GM18867 (cell line): ENCODE results near the gene FTCD.
"Not testable (repeated sequence)": the region's sequence is repeated elsewhere in the genome, so short reads cannot be mapped to it uniquely, and the experiment has no call there.

Experiments used
- ATAC-seq: cut with Tn5 transposase; IDR thresholded peaks from one replicate; pipeline ENCODE4 v1.9.1; 2021; ENCODE audit warnings: mild to moderate bottlenecking, moderate library complexity; ENCODE audit not compliant: unreplicated experiment

The FTCD gene

DNA sequence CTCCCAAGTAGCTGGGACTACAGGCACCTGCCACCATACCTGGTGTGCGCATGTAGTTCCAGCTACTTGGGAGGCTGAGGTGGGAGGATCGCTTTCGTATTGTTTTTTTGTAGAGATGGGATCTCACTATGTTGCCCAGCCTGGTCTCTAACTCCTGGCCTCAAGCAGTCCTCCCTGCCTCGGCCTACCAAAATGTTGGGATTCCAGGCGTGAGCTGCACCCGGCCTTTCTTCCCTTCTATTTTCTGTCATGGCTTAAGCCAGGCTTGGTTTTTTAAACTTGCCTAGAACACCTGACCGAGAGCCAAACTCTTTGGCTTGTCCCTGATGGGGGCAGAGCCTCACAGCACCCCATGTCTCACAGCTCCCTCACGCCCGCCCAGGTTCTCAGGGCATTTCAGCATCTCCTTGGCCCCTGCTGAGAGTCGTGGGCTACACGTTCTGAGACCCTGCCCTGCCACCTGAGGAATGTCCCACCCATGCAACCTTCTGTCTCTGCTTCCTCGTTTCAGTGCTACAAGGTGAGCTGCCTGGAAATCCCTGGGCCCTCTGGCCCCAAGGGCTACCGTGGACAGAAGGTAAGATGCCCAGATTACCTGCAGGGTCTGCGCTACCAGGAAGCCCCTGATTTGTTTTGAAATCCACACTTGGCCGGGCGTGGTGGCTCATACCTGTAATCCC is 41.7 kb downstream of the FTCD start:
- ATAC-seq: no peak

DNA sequence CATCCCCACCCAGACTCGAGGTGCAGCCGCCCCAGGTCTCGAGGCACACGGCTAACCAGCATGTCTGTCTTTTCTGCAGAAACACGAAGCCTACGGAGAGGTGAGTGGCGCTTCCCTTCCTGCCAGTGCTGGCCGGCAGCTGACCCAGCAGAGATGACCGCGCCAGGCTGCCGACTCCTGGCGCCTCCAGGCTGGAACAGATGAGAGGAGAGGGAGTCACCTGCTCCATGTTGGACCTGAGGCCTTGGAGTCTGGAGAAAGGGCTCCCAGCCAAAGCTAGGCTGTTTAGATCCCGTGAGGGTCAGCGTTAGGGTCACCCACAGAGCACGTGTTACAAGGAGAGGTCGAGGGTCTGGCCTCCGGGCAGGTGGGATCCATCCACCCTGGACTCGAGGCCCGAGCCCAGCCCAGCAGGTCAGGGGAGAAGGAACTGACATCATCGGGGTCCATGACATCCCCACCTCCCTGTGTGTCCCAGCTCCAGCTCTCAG is 42.6 kb downstream of the FTCD start:
- ATAC-seq: no peak

DNA sequence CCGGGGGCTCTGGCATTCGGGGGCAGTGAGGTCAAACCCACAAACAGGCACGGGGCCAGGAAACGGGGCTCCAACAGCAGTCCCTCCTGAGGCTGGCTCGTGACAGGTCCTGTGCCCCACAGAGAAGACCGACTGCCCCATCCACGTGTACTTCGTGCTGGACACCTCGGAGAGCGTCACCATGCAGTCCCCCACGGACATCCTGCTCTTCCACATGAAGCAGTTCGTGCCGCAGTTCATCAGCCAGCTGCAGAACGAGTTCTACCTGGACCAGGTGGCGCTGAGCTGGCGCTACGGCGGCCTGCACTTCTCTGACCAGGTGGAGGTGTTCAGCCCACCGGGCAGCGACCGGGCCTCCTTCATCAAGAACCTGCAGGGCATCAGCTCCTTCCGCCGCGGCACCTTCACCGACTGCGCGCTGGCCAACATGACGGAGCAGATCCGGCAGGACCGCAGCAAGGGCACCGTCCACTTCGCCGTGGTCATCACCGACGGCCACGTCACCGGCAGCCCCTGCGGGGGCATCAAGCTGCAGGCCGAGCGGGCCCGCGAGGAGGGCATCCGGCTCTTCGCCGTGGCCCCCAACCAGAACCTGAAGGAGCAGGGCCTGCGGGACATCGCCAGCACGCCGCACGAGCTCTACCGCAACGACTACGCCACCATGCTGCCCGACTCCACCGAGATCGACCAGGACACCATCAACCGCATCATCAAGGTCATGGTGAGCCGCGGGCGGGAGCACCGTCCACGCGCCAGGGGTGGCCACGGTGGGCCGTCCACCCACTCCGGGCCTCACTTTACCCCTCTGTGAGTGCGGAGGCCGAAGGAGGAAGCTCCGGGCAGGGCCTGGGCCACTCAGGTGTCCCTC is 43.3 kb downstream of the FTCD start:
- ATAC-seq: no peak

DNA sequence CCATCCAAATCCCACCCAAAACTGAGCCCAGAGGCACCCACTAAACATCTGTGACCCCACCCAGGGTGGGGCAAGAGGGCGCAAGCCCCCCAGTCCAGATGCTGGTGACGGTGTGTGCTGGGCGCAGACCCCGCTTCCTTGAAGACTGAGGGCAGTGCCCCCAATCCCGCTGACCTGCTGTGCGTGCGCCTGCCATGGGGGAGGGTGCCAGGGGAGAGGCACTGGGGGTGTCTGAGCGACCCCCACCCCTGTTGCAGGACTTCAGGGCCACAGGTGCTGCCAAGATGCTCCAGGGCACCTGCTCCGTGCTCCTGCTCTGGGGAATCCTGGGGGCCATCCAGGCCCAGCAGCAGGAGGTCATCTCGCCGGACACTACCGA is 44.2 kb downstream of the FTCD start:
- no peak for ATAC-seq

DNA sequence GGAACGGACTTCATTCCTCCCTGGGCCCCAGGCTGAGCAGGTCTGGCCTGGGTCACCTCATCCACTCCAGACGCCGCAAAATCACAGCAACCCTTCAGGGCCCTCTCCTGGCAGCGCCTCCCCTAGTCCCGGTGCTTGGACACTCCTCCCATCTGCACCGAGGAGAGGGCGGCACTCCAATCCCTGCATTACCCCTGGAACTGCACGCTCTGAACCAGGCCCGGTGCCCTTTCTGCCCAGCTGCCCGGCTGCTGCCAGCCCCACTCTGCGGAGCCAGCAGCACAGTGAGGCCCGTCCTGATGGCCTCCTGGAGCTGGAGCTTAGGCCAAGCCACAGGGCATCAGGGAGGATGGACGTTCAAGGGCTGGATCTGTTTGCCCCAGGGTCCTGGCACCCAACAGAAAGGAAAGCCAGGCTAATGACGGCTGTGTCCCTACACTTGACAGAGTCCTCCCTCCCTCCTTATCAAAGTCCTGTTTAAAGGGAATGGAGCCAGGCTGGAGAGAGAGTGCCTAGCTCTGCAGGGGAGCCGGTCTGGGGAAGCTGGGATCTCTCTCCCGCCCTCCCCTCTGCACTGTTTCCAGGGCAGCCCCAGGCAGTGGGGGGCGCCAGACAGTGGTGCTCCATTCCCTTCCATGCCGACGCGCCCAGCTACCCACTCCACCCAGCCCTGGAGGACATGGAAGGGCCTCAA is 44.7 kb downstream of the FTCD start:
- no peak for ATAC-seq

DNA sequence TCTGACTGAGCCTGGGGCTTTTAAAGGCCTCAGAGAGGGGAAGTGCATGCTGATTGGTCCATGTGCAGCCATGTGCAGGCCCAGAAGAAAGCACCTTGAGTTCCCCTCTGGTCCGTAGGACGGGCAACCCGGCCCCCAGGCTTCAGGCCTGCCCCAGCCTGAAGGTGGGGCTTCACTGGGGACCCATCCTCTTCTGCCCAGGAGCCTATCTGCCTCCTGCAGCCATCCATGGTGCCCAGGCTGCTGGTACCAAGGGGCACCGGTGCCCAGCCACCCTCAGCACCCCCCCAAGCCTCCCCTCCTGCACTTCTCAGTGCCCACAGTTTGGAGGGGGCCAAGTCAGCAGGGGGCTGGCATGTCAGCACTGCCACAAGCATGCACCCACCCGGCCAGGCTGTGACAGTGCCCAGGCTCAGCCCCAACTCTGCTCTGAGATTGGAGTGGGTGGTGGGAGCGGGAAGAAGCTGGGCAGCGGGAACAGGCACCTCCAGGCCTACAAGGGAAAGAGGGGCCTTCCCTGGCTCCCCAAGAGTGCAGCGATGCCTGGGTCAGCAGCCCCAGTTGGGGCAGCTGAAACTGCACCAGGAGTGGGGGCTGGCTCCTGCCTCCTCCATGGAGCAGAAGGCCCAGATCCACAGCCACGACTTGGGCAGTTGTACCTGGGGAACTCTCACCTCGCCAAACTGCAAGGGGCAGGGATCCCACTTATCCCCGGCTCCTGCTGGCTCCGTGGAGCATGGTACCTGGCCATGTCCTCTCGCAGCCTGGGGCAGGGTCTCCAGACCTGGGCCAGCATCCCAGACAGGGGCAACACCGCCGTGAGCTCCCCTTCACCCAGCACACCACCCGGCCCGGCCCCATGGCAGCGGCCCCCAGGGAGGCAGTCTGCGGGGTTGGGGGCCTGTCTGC is 45.8 kb downstream of the FTCD start:
- ATAC-seq: no peak

DNA sequence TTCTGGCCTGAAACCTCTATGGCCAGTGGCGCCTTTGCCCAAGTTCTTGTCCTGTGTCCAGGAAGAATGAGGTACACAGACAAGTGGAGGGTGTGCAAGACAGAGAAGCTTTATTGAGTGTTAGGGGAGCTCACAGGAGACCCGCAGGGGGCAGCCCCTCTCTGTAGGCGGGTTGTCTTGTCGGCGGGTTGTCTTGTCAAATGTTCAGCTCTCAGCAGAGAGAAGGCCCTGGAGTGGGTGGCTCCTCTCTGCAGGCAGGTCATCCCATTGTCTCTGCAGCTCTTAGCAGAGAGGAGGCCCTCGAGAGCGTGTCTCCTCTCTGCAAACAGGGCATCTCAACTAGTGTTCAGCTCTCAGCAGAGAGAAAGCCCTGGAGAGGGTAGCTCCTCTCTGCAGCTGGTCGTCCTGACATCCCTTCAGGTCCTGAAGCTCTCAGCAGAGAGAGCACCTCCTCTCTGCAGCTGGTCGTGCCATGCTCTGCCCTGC is 46.5 kb downstream of the FTCD start:
- ATAC-seq: no peak

DNA sequence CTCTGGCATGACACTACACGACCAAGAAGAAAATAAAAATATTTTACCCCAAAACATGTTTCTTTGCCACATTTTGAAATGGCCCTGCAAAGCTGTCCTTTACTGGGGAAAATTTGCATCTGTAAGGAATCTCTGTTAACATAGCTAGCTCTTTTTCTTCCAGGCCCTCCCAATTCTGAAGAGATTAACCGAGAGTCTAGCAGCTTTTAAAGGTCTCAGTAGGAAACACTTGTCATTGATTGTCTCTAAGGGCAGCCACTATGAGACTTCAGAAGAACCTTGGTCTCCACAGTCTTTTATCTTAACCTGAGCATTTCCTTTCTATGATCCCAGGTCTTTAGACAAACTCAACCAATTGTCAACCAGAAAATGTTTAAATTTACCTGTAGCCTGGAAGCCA is 48.0 kb downstream of the FTCD start:
- not testable (repeated sequence) for ATAC-seq

DNA sequence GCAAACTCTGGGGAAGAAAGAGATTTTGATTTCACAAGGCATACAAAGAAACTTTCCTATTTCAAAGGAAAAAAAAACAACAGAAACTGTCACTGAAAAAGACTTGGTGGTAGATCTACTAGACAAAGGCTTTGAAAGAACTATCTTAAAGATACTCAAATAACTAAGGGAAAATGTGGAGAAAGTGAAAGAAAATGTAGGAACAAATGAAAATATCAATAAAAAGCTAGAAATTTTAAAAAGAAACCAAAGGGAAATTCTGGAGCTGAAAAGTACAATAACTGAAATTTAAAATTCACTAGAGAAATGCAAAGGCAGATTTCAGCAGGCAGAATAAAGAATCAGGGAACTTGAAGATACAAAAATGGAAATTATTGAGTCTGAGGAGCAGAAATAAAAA is 51.3 kb downstream of the FTCD start:
- no peak for ATAC-seq

DNA sequence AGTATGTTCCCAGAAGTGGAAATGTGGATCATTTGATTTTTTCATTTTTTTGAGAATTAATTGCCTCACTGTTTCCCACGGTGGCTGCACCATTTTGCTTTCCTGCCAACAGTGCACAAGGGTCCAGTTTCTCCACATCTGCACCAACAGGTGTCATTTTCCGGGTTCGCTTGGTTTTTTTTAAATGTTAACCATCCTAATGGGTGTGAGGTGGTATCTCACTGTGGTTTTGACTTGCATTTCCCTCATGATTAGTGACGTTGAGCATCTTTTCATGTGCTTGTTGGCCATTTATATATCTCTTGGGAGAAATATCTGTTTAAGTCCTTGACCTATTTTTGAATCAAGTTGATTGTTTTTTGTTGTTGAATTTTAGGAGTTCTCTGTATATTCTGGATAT is 54.5 kb downstream of the FTCD start:
- ATAC-seq: no peak

DNA sequence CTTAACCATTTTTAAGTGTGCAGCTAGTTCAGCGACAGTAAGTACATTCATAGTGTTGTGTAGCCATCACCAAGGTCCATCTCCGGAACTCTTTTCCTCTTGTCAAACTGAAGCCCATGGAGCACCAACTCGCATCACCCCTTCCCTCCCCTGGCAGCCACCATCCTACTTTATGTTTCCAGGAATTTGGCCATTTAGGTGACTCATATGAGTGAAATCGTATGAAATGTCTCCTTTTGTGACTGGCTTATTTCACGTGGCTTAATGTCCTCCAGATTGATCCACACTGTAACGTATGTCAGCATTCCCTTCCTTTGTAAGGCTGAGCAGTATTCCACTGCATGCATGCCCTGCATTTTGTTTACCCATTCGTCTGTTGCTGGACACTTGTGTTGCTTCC is 55.0 kb downstream of the FTCD start:
- ATAC-seq: no peak

DNA sequence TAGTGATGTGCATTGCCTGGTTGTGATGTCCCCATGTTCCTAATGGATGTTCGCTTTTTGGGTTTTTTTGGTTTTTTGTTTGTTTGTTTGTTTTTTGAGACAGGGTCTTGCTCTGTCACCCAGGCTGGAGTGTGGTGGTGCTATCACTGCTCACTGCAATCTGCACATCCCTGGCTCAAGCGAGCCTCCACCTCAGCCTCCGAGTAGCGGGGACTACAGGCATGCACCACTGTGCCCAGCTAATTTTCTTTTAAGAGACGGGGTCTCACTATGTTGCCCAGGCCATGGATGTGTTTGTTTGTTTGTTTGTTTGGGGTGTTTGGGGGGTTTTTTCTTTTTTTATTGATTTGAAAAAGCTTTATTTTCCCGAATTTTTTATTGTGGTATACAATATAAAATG is 55.4 kb downstream of the FTCD start:
- ATAC-seq: no peak

DNA sequence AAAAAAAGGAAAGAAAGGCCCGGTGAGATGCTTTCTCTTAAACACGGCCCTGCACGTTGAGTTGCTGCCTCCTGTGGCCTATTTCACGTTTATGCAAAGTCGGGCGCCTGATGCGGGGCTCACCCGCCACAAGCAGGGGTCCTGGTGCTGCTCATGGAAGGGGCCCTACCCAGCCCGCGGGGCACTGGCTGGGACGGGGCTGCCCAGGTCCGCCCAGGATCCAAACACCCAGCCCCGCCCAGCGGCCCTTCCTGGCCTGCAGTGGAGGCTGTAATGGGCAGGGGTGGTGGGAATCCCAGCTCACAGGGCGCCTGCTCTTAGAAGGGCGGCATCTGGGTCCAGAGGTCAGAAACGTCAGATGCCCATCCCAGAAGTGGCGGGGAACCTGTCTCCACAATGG is 55.9 kb downstream of the FTCD start:
- ATAC-seq: no peak

DNA sequence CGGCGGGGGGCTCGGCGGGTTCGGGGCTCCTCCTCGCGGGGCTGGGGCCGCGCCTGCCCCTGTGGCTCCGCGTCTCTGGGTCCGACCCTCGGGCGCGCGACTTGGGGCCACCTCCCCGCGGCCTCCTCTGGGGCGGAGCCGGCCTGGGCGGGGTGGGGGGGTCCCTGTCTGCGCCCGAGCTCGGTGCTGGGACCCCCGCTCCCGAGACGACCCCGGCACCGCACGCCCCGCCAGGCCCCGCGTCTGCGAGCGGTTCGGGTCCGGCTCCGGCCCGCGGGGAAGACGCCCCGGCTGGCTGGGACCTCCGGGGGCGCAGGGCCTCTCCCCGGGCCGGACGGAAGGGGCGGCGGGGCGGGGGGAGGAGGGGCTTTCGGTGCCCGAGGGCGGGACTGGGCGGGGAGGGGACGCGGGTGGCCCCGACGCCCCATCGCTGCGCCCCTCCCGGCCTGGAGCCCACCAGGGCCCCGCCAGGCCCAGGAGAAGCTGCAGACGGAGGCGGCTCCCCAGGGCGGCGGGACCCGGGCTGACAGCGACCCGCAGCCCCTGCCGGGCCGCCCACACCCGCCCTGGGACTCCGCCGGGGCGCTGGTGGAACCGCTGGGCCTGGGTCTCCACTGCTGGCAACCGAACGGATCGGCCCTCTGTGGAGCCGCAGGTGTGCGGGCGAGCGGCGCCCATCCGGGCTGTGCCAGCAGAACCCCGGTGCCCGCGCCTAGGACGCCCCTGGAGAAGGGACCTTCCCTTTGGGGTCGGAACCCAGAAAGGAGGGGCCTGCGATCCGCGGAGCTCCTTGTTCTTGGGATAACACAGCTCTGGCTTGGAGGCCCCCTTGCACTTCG is 56.9 kb downstream of the FTCD start:
- no peak for ATAC-seq

DNA sequence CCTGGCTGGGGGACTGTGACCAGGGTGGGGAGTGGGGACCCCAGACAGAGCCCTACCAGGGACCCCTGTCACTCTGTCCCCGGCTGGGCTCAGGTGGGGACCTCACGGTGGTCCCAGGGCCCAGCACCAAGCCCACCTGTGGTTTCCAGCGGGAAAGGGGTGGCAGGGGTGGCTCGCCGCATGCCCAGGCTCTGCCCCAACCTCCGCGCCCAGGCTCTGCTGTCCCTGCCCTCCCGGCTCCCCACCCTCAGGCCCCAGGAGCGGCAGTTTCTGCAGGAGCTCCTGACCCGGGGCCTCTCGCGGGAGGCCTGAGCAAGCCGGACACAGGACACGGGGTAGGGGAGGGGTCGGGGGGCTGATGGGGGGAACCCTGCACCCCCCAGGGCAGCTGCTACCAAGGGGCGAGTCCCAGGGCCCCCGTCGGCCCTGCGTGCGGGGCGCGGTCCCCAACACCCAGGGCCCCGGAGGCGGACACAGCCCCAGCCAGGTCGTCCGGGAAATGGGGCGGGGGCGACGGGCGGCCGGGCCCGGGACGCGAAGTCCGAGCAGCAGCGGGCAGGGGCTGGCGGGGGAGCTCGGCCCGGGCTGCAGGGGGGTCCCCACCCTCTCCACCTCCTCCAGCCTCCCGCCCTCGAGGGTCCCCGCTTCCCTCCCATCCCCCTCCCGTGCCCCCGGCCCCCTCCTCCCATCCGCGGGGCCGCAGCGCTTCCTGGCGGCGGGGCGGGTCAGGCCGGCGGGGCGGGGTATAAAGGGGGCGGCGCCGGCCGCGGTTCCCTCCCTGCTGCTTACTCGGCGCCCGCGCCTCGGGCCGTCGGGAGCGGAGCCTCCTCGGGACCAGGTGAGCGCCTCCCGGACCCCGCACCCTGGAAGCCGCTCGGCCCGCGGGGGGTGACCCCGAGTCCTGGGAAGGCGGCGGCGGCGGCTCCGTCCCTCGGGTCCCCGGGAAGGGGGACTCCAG is 57.8 kb downstream of the FTCD start, which contains the start of gene COL6A2:
COL6A2 (plus strand) TSS at position 777 of the 958 bp plus-strand sequence.
- no peak for ATAC-seq

DNA sequence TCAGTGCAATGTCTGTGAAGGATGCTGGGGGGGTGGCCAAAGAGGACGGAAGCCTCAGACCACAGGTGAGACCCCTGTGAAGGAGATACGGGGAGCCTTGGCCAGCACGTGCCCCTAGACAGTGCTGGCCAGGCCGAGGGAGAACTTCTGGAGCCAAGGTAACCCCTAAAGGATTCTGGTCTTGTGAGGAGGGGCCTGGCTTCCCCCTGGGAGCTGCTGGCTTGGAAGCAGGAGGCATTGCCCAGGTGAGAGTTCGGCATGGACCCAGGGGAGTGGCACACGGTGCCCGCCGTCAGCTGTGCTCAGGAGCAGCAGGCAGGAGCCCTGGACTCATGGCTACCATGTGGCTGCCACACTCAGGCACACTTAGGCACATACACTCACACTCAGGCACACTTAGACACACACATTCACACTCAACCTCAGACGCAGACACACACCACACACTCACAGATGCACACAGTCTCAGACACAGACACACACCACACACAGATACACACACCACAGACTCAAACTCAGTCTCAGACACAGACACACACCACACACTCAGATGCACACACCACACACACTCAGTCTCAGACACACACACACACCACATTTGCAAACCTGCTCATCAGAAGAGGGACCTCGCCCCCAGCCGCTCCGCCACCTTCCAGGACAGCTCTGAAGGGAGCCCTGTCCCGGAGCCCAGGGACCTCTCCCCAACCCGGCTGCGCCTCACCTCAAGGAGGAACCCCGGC is 58.6 kb downstream of the FTCD start:
- no peak for ATAC-seq

DNA sequence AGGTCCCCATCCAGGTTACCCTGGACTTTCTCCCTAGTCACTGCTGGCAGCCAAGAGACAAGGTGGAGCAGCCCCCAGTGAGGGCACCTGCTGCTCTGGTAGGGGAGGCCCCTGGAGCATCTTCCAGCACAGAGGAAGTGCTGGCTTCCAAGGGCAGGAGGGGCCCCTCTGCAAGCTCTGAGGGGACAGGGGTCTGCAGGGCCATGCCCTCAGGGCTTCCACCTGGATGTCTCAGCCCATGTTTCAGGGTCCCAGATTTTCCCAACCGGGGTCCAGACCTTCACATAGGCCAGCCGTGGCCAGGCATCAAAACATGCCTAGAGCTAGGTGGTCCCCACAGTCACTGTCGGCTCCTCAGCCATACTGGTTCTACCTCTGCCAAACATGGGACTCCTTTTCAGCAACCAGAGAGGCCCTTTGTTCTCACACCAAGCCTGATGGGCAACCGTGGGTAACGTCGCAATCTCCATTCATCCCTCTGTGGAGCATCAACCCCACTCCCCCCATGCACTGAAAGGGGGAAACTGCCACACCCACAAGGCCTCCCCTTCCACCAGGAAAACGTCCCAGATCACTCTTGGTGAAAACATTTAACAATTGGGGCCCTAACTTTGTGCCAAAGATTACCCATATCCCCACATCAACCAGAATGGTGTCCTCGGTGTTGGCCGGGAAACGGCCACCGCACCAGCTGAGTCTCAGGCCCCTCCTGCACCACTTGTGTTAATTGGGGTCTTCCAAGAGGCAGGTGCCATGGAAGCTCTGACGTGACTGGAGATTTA is 59.4 kb downstream of the FTCD start:
- ATAC-seq: no peak
